GM18858 (cell line): ENCODE data around the gene PSMC3.

Experiments used
- ATAC-seq: cut with Tn5 transposase; IDR thresholded peaks from one replicate; pipeline ENCODE4 v1.9.1; 2021; ENCODE audit not compliant: unreplicated experiment

The PSMC3 gene

GRCh38 chr11:47413908-47414684 is 12.1 kb downstream of the PSMC3 start:
- no peak for ATAC-seq

DNA sequence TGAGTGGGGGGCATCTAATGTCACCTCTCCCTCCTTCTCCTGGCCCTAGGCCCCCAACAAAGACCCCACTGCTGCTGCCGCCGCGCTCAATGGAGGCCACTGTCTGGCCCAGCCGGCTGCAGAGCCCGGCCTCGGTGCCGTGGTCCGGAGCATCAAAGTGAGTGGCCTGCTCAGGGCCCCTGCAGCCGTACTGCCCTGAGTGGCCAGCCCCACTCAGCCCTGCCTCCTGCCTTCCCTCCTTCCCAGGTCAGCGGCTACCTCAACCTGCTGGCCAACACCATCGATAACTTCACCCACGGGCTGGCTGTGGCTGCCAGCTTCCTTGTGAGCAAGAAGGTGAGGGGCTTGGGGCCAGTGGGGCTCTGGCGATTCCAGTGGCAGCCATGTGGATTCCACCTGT is 12.9 kb downstream of the PSMC3 start:
- no peak for ATAC-seq

DNA sequence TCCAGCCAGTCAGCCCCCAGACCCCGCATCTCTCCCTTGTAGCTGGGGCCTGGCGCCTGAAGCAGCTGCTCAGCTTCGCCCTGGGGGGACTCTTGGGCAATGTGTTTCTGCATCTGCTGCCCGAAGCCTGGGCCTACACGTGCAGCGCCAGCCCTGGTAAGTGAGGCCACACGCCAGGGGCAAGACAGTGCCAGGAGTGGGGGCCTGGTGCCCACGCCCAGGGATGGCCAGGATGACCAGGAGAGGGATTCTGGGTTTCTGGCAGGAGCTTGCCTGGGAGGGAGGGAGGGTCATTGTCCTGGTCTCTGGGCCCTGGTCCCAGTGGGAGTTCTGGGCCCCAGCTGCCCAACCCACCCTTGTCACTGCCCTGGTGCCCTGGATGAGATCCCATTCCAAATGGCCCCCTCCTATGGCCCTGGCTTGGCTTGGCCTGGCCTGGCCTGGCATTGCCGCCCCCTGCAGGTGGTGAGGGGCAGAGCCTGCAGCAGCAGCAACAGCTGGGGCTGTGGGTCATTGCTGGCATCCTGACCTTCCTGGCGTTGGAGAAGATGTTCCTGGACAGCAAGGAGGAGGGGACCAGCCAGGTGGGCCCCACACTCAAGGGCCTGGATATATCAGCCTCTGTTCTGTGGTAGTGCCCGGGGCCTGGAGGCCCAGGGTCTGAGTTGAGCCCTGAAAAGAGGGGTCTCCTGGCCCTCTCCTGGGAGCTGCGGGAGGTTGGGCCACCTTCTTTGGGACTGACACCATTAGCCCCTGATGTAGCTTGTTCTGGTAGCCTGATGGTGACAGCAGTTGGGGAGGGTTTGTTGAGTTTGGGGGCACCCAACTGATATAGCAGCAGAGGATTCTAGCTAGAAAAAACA is 14.1 kb downstream of the PSMC3 start:
- ATAC-seq: no peak

GRCh38 chr11:47410370-47411264 is 15.6 kb downstream of the PSMC3 start:
- ATAC-seq: no peak

- no peak for ATAC-seq
These were observed 16.5 kb downstream of the PSMC3 start for GRCh38 chr11:47409440-47410369.

DNA sequence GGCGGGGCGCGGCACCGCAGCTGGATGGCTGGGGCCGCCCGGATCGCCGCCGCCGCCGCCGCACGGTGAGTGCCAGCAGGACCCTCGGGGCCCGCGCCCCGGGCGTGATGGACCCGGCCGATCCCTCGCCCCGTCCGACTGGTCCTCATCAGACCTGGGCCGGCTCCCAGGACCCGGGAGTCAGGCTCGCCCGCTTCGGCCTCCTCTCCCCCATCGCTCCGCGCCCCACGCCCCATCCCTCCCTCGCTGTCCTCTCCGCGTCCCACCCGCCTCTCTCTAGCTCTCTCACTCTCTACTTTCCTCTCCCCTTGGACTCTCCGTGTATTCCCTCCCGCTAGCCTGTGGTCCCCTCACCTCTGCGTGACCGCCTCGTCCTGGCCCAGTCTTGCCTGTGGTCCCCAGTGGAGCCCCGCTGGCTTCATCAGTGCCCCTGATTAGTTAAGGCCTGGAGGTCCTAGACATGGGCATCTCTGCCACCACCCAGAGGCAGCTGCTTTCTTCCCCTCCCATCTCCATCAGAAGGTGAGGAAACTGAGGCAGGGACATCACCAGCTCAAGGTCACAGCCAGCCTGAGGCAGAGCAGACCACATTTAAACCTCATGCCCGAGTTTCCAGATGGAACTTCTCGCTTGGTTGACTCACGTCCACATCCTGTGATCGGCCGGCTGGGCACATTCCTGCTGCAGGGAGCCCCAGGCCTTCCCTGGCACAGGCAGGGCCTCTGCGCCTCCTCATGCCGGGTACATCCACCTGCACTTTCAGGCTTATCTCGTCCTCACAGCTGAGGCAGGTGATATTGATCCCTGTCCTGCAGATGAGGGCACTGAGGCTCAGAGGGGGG is 17.4 kb downstream of the PSMC3 start:
- no peak for ATAC-seq

- ATAC-seq: peak; percentile 81
These were observed 18.3 kb downstream of the PSMC3 start, which contains the start of gene SLC39A13 for GRCh38 chr11:47407746-47408590. SLC39A13 (plus strand) TSS chr11:47408590; CDS start chr11:47410095, 1,505 bp downstream.

GRCh38 chr11:47406896-47407745 is 19.1 kb downstream of the PSMC3 start:
- ATAC-seq: no peak

DNA sequence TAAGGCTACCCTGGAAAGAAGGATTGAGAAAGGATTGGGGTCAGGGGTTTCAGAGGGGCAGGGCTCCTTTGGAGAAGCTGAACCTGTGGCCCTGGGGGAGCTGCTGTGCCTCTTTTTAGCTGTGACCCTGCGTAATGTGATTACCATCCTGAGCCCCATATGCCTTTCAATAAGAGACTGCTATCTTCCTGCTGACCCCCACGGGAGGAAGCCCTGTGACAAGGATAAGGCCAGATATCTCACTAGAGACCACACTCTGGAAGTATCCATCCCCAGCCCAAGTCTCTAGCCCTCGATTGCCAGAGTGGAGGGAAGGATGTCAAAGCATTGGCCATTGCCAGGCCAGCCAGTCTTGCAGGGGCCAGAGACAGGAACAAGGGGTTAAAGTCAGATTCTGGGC is 22.7 kb downstream of the PSMC3 start:
- ATAC-seq: no peak

DNA sequence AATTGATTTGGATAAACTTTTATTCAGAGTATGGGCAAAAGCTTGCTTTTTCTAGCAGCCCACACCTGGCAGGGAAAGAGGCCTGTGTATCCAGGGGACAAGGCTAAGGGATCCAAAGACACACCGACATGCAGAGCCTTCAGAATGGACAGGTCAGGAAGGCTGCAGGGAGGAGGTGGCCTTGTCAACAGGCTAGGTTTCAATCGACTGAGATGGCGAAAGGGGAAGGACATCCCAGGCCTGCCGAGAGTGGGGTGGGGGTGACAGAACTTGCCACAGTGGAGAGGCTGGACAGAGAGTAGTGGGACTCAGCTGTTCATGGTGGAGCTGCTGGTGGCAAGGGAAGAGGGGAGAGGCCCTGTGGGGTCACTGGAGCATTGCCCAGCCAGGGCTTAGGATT is 23.1 kb downstream of the PSMC3 start:
- no peak for ATAC-seq

- ATAC-seq: peak; percentile 69
These were observed 25.4 kb downstream of the PSMC3 start for GRCh38 chr11:47400768-47401279.

- peak; percentile 18 for ATAC-seq
These were observed 26.1 kb downstream of the PSMC3 start for GRCh38 chr11:47399860-47400767.

DNA sequence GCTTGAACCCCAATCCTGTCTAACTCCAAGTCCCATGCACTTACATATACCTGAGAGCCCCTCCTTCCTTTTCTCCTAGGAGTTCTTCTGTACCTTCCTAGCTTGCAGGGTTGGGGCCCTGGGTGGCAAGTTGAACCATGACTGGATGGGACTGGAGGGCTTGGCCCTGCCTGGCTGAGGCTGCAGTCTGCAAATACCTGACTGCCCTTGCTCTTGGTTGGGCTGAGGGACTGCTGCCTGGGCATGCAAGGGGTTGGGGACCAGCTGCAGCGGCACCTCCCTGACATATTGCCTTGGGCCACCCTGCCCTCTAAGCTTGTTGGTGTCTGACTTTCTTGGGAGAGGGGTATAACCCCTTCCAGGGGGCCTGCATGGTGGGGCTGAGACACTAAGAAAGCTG is 27.7 kb downstream of the PSMC3 start:
- no peak for ATAC-seq

DNA sequence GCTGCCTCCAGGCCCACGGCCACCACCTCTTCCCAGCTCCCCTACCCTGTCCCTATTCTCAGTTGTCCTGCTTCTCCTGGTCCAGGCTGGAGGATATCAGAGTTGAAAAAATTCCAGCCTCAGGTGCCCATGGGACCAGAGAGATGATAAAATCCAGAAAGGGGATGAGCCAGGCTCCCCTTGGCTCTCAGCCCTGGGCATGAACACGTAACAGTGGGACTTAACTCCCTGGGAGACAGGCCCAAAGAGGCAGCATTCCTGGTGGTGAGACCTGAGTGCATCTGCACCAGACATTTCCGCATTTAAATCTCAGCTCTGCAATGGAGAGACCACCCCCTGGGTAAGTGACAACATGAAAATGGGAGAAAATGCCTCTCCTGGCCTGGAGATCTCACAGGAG is 28.2 kb downstream of the PSMC3 start:
- ATAC-seq: no peak

DNA sequence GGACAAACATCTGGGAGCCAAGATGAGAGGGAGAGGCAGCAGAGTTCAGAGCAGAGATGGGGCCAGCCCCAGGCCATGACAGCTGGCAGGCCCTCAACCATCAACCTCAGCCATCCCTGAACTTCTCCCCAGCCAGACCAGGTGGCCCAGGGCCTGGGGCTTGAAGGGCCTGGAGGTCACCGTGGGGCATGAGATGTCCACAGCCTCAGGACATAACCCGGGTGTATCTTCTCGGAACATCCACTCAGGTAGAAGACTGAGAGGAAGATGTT is 30.3 kb downstream of the PSMC3 start:
- ATAC-seq: no peak
